ENCODE data around the gene DIPK1B. TPM values are rescaled to one million over a fixed set of nuclear protein-coding genes. Genes with fewer than 3 reads are reported as not detected.

Gene DIPK1B
- total and polyA plus RNA-seq, 2 experiments from 2014 or later: 18.7 to 60.0 TPM

- Mint-ChIP-seq H3K36me3 (ENCODE audit: low read depth) (peaks cover 3% of the 10 kb centered on the region; the same call in 2 of the 3 replicates), H3K4me3 (no peak overlapping the region), H3K9me3 (peaks cover 22% of the 10 kb centered on the region), H3K27me3 (ENCODE audit: insufficient read depth, low read depth, poor library complexity) (peaks cover 7% of the 10 kb centered on the region), H3K4me1 (peaks cover 11% of the 10 kb centered on the region), H3K27ac (no peak overlapping the region)
- TF ChIP-seq JUNB (IDR thresholded peaks at IDR 0.05; ENCODE audit: unreplicated experiment) (no peak), ZNF114 (CRISPR knock-in tag; IDR thresholded peaks at IDR 0.05) (no peak), CREB1 (CRISPR knock-in tag; IDR thresholded peaks at IDR 0.05; ENCODE audit: low read depth) (no peak), ZNF331 (CRISPR knock-in tag; IDR thresholded peaks at IDR 0.05; ENCODE audit: low read depth) (no peak), EZH2 (IDR thresholded peaks at IDR 0.05; ENCODE audit: low read depth, unreplicated experiment) (no peak), NANOG (IDR thresholded peaks at IDR 0.05; ENCODE audit: borderline replicate concordance) (no peak), STAT1 (IDR thresholded peaks at IDR 0.05; ENCODE audit: unreplicated experiment) (no peak), REST (IDR thresholded peaks at IDR 0.05; ENCODE audit: unreplicated experiment) (no peak), CTCF (conservative IDR thresholded peaks at IDR 0.05; ENCODE audit: low read depth in 2 of 2) (no peak), EZH2phosphoT487 (IDR thresholded peaks at IDR 0.05; ENCODE audit: unreplicated experiment) (no peak)
- TF ChIP-seq, protein P1, sequence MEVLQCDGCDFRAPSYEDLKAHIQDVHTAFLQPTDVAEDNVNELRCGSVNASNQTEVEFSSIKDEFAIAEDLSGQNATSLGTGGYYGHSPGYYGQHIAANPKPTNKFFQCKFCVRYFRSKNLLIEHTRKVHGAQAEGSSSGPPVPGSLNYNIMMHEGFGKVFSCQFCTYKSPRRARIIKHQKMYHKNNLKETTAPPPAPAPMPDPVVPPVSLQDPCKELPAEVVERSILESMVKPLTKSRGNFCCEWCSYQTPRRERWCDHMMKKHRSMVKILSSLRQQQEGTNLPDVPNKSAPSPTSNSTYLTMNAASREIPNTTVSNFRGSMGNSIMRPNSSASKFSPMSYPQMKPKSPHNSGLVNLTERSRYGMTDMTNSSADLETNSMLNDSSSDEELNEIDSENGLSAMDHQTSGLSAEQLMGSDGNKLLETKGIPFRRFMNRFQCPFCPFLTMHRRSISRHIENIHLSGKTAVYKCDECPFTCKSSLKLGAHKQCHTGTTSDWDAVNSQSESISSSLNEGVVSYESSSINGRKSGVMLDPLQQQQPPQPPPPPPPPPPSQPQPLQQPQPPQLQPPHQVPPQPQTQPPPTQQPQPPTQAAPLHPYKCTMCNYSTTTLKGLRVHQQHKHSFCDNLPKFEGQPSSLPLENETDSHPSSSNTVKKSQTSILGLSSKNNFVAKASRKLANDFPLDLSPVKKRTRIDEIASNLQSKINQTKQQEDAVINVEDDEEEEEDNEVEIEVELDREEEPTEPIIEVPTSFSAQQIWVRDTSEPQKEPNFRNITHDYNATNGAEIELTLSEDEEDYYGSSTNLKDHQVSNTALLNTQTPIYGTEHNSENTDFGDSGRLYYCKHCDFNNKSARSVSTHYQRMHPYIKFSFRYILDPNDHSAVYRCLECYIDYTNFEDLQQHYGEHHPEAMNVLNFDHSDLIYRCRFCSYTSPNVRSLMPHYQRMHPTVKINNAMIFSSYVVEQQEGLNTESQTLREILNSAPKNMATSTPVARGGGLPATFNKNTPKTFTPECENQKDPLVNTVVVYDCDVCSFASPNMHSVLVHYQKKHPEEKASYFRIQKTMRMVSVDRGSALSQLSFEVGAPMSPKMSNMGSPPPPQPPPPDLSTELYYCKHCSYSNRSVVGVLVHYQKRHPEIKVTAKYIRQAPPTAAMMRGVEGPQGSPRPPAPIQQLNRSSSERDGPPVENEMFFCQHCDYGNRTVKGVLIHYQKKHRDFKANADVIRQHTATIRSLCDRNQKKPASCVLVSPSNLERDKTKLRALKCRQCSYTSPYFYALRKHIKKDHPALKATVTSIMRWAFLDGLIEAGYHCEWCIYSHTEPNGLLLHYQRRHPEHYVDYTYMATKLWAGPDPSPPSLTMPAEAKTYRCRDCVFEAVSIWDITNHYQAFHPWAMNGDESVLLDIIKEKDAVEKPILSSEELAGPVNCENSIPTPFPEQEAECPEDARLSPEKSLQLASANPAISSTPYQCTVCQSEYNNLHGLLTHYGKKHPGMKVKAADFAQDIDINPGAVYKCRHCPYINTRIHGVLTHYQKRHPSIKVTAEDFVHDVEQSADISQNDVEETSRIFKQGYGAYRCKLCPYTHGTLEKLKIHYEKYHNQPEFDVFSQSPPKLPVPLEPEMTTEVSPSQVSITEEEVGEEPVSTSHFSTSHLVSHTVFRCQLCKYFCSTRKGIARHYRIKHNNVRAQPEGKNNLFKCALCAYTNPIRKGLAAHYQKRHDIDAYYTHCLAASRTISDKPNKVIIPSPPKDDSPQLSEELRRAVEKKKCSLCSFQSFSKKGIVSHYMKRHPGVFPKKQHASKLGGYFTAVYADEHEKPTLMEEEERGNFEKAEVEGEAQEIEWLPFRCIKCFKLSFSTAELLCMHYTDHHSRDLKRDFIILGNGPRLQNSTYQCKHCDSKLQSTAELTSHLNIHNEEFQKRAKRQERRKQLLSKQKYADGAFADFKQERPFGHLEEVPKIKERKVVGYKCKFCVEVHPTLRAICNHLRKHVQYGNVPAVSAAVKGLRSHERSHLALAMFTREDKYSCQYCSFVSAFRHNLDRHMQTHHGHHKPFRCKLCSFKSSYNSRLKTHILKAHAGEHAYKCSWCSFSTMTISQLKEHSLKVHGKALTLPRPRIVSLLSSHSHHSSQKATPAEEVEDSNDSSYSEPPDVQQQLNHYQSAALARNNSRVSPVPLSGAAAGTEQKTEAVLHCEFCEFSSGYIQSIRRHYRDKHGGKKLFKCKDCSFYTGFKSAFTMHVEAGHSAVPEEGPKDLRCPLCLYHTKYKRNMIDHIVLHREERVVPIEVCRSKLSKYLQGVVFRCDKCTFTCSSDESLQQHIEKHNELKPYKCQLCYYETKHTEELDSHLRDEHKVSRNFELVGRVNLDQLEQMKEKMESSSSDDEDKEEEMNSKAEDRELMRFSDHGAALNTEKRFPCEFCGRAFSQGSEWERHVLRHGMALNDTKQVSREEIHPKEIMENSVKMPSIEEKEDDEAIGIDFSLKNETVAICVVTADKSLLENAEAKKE (CRISPR knock-in tag; IDR thresholded peaks at IDR 0.05): no peak
- H3K79me2 ChIP-seq (replicated peaks; ENCODE audit: insufficient read depth): no peaks in the 10 kb centered on the region
- no peaks in the 10 kb centered on the region for H3K27me3 ChIP-seq (ENCODE audit: insufficient read depth)
- H3F3A ChIP-seq (replicated peaks; ENCODE audit: low read depth): 0 out of 2 replicates have a peak, but pooled peaks cover 2% of the 10 kb centered on the region
- no peaks in the 10 kb centered on the region for H3K4me1 ChIP-seq (ENCODE audit: insufficient read depth)
- no peak overlapping the region for H3K4me3 ChIP-seq
- no peak for DNase-seq (ENCODE audit: low spot score)
- H3K36me3 ChIP-seq (ENCODE audit: insufficient read depth): no peaks in the 10 kb centered on the region
- no peak overlapping the region for H2AFZ ChIP-seq
- no peak overlapping the region for H3K27ac ChIP-seq (ENCODE audit: low read depth)
- no peaks in the 10 kb centered on the region for H4K20me1 ChIP-seq (replicated peaks; ENCODE audit: insufficient read depth)
- no peak for ATAC-seq
- H3K9me2 ChIP-seq (ENCODE audit: insufficient read depth): no peaks in the 10 kb centered on the region
- H3K4me2 ChIP-seq: no peak overlapping the region
These were observed 44.5 kb downstream of the DIPK1B start for GRCh38 chr9:136756836-136757235.

Measured in GM23338 (cell line).